Prostate gland (tissue), 2 donors: ENCODE data around the gene MPP1.

ENCODE experiments used
- POLR2A ChIP-seq: fragments of 450-650 bp; IDR thresholded peaks from one replicate; pipeline ENCODE4 v1.6.1; 2016; ENCODE audit warnings: antibody characterized with exemption, mild to moderate bottlenecking
- TF ChIP-seq, protein P1 (sequence below), 4 experiments: fragments of 200-600 bp in 2 of 4; fragments of 450-650 bp in 2 of 4; sonication (generic) in 2 of 4; IDR thresholded peaks; 1 replicate in 3 of 4; 2 replicates in 1 of 4; pipeline ENCODE4 v1.5.1; 2016 to 2019; ENCODE audit warnings: antibody characterized with exemption in 4 of 4, mild to moderate bottlenecking in 2 of 4, moderate library complexity in 2 of 4

DNA sequence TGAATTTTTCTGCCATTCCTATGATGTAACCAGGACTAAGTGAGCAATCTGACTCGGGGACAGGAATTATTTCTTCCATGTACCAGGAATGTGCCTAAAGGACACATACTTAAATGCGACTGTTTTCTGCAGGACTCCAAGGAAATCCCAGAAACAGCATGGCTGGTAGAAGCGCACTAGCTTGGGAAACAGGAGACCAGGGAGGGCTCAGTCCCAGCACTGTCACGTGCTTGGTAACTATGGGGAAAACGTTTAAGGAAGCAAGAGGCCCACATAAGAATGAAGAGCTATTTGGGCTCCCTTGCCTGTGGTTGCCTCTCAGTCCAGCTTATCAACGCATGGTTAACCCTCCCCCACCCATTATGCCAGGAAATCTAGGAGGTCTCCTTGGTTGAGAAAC, 19.6 kb downstream of the MPP1 start:
- TF ChIP-seq, protein P1, sequence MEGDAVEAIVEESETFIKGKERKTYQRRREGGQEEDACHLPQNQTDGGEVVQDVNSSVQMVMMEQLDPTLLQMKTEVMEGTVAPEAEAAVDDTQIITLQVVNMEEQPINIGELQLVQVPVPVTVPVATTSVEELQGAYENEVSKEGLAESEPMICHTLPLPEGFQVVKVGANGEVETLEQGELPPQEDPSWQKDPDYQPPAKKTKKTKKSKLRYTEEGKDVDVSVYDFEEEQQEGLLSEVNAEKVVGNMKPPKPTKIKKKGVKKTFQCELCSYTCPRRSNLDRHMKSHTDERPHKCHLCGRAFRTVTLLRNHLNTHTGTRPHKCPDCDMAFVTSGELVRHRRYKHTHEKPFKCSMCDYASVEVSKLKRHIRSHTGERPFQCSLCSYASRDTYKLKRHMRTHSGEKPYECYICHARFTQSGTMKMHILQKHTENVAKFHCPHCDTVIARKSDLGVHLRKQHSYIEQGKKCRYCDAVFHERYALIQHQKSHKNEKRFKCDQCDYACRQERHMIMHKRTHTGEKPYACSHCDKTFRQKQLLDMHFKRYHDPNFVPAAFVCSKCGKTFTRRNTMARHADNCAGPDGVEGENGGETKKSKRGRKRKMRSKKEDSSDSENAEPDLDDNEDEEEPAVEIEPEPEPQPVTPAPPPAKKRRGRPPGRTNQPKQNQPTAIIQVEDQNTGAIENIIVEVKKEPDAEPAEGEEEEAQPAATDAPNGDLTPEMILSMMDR (IDR thresholded peaks at IDR 0.05), result no peak
- TF ChIP-seq POLR2A, result no peak
